Activated T-helper 17 cell treated with anti-CD3 and anti-CD28 coated beads, Interleukin-2, amount 50 U/mL, for 72 hours (primary cell): Measurements from ENCODE around the gene NDST4. TPM values are rescaled to one million over a fixed set of nuclear protein-coding genes. Genes with fewer than 3 reads are reported as not detected.

ENCODE experiments used
- ATAC-seq: fragments of 150-1000 bp; cut with Tn5 transposase; replicated peaks from 2 replicates; pipeline ENCODE4 v1.10.0; 2021; ENCODE audit warnings: mild to moderate bottlenecking, moderate library complexity
- H3K27ac Mint-ChIP-seq: one replicate; pipeline ENCODE4 v1.8.0; 2022; ENCODE audit warnings: mixed read lengths
- H3K27me3 Mint-ChIP-seq: one replicate; pipeline ENCODE4 v1.8.0; 2022; ENCODE audit warnings: mixed read lengths
- H3K36me3 Mint-ChIP-seq: one replicate; pipeline ENCODE4 v1.8.0; 2022; ENCODE audit warnings: low read depth, mild to moderate bottlenecking, mixed read lengths
- H3K4me1 Mint-ChIP-seq: one replicate; pipeline ENCODE4 v1.8.0; 2022; ENCODE audit warnings: mixed read lengths
- H3K4me3 Mint-ChIP-seq: one replicate; pipeline ENCODE4 v1.8.0; 2022; ENCODE audit warnings: mild to moderate bottlenecking, mixed read lengths
- H3K9me3 Mint-ChIP-seq: one replicate; pipeline ENCODE4 v1.8.0; 2022; ENCODE audit warnings: mixed read lengths
- total RNA-seq, 2 donors: library from RNA; stranded (reverse); gene quantifications; one replicate each; pipeline ENCODE4 v1.2.3, GENCODE V29; 2022

Gene NDST4
- total RNA-seq, 2 donors from 2014 or later, result not detected

DNA sequence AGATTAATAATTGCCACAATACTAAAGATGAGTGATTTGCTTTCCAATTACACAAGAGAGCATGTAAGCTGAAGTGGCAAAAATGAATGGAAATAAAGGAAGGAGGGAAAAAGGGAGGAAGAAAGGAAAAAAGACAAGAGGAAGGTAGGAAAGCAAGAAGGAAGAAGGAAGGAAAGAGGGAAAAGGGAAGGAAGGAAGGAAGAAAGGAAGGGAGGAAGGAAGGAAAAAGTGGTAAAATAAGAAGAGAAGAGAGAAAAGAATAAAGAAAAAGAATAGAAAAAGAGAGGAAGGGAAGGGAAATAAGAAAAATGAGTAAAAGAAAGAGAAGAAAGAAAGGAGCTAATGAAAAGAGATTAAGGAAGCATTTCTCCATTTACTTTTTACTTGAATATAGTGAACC lies 4.6 kb downstream of the NDST4 start:
- no peaks in the 10 kb centered on the region for H3K36me3 Mint-ChIP-seq
- H3K4me3 Mint-ChIP-seq, result no peak overlapping the region
- ATAC-seq, result no peak
- no peak overlapping the region for H3K27ac Mint-ChIP-seq
- no peaks in the 10 kb centered on the region for H3K9me3 Mint-ChIP-seq
- no peaks in the 10 kb centered on the region for H3K4me1 Mint-ChIP-seq
- H3K27me3 Mint-ChIP-seq, result no peaks in the 10 kb centered on the region

DNA sequence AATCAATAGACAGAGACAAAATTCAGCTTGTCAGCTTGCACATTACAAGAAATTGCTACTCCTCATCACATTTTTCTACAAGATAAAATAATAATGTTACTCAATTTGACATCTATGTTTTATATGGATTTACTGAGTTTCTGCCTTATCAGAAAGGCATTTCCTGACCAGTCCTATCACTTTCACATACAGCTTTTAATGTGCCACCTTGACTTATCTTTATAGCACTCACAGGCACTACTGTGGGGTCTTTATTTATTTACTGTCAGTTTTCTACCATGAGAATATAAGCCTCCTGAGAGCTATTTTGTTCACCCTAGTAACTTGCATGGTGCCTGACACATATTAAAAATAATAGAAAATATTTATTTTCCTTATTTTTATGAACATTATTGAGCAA lies 6.0 kb downstream of the NDST4 start:
- Mint-ChIP-seq H3K4me3 (no peak overlapping the region), H3K36me3 (no peaks in the 10 kb centered on the region), H3K27me3 (no peaks in the 10 kb centered on the region), H3K27ac (no peak overlapping the region), H3K4me1 (no peaks in the 10 kb centered on the region), H3K9me3 (no peaks in the 10 kb centered on the region)
- no peak for ATAC-seq

DNA sequence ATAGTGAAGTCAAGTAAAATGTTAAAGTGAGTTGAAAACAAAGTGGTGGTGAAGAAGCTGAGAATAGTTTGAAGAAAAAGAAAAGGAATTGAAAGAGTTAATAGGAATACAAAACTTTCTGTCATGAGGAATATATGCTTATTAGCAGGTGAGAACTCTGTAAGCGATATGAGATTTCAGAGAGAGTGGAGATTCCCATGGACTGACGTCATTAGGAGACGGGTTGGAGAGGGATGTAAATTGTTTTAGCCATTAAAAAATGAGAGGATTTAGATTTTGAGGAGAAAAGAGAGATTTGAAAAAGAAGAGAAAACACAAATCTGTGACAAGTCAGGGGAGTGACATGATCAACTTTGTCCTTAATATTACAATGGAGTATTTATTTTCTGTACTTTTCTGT lies 11.7 kb downstream of the NDST4 start:
- Mint-ChIP-seq H3K9me3 (no peaks in the 10 kb centered on the region), H3K27ac (no peak overlapping the region), H3K27me3 (no peaks in the 10 kb centered on the region), H3K4me1 (no peaks in the 10 kb centered on the region), H3K36me3 (no peaks in the 10 kb centered on the region), H3K4me3 (no peak overlapping the region)
- ATAC-seq, result no peak

DNA sequence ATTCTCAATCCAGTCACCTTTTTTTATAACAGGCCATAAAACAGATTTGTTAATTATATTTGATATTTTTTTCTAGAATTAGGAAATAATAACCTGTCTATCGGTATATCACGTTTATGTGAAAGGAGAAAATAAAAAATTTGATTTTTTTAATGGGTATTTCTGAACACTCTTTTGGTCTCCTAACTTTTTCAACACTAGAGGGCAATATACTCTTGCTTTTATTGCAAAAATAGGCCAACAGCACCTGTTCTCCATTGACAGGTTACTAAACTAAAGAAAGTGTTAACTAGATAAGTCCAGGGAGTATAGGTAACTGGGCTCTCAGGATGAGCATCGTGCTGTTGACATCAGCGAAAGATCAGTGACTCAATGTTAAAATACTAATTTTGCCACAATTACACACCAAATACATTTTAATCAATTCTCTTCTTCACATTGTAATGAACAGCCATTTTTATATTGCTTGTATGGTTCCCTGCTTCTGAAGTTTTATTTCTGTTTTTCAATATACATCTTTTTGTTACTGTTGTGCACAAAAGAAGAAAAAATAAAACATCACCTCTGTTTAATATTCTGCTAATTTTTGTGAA lies 22.8 kb downstream of the NDST4 start:
- no peak overlapping the region for H3K27ac Mint-ChIP-seq
- no peaks in the 10 kb centered on the region for H3K9me3 Mint-ChIP-seq
- H3K36me3 Mint-ChIP-seq, result no peaks in the 10 kb centered on the region
- H3K4me1 Mint-ChIP-seq, result no peaks in the 10 kb centered on the region
- no peaks in the 10 kb centered on the region for H3K27me3 Mint-ChIP-seq
- no peak for ATAC-seq
- H3K4me3 Mint-ChIP-seq, result no peak overlapping the region

DNA sequence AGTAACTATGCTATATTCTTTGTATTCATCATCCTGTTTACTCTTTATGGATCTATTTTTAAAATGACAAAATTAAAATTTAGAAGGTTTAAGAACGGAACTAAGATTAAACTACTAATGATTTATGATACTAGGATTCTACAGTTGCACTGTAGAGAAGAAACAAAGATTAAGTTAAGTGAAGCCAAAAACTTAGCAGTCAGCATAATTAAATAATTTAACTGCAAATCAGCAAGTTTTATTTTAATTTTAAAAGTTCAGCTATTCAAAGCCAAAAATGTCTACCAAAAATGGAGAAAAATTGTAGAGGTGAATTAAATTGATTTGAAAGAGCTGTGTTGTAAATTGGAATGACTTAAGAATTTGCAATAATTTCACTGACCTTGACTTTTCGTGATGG lies 30.8 kb downstream of the NDST4 start:
- Mint-ChIP-seq H3K4me3 (no peak overlapping the region), H3K27ac (no peak overlapping the region), H3K9me3 (peaks cover 6% of the 10 kb centered on the region), H3K36me3 (no peaks in the 10 kb centered on the region), H3K4me1 (no peaks in the 10 kb centered on the region), H3K27me3 (no peaks in the 10 kb centered on the region)
- ATAC-seq, result no peak

DNA sequence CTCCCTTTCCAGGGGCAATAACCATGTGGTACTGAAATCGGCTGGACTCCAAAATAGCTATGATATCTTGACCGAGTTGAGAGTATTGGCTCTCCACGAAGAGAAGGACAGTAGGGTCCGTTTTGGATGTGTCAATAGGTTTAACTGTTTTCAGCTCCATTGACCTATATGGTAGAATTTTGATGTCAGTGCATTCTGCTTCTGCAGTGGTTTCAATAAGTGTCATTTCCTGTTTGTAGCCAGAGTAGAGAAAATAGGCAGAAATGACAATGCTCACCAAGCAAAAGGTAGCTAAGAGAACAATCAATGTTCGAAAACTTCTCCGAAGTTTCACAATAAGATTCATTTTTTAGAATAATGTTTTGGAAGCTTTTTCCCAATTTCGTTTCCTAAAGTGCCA lies 36.7 kb downstream of the NDST4 start:
- Mint-ChIP-seq H3K4me3 (no peak overlapping the region), H3K4me1 (no peaks in the 10 kb centered on the region), H3K27me3 (no peaks in the 10 kb centered on the region), H3K27ac (no peak overlapping the region), H3K9me3 (no peaks in the 10 kb centered on the region), H3K36me3 (no peaks in the 10 kb centered on the region)
- no peak for ATAC-seq

DNA sequence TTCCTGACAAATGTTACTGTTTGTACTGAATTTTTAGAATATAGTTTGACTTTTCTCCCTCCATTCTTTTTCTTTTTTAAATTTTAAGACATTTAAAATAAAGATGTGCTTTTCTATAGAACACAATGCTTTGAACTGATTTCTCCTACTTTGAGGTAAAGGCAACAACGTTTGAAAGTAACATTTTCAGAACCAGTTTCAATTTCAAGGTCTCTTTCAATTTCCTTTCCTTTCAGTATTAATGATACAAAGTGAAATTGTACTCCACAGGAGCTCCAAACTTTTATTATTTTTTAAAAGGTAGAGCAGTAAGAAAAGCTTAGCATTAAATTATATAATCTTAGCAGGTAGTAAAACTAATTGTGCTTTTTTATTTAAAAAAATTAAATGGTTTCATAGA lies 54.9 kb downstream of the NDST4 start:
- Mint-ChIP-seq H3K27me3 (no peaks in the 10 kb centered on the region), H3K9me3 (no peaks in the 10 kb centered on the region), H3K27ac (no peak overlapping the region), H3K4me1 (no peaks in the 10 kb centered on the region), H3K36me3 (no peaks in the 10 kb centered on the region), H3K4me3 (no peak overlapping the region)
- no peak for ATAC-seq

DNA sequence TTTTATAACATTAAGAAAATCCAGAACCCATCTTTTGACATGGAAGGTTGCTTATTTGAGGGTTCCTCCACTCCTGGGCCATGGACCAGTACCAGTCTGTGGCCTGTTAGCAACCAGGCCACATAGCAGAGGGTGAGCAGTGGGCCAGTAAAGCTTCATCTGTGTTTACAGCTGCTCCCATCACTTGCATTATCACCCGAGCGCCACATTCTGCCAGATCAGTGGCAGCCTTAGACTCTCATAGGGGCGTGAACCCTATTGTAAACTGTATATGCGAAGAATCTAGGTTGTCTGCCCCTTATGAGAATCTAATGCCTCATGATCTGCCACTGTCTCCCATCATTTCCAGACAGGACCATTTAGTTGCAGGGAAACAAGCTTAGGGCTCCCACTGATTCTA lies 58.6 kb downstream of the NDST4 start:
- Mint-ChIP-seq H3K4me1 (no peaks in the 10 kb centered on the region), H3K27ac (no peak overlapping the region), H3K36me3 (no peaks in the 10 kb centered on the region), H3K27me3 (no peaks in the 10 kb centered on the region), H3K4me3 (no peak overlapping the region), H3K9me3 (no peaks in the 10 kb centered on the region)
- ATAC-seq, result no peak

DNA sequence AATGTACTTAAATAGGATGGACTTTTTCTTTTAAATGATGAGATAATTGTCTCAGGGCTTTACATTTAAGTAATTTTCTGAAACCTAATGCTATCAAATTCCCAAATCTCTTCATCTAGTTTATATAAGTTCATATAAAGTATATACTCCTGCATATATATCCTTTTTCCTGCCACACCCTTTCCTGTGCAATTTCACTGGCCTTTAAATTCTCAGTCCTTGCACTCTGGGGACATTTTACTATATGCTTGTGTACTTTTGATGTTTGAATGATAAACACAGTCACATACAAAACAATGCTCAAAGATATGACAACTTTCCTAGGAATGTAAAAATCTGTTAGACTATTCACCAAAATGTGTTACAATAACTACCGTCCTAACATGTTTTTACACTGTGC lies 60.1 kb downstream of the NDST4 start:
- peaks cover 3% of the 10 kb centered on the region for H3K27me3 Mint-ChIP-seq
- no peaks in the 10 kb centered on the region for H3K4me1 Mint-ChIP-seq
- no peak overlapping the region for H3K27ac Mint-ChIP-seq
- H3K4me3 Mint-ChIP-seq, result no peak overlapping the region
- no peaks in the 10 kb centered on the region for H3K9me3 Mint-ChIP-seq
- H3K36me3 Mint-ChIP-seq, result no peaks in the 10 kb centered on the region
- ATAC-seq, result no peak

DNA sequence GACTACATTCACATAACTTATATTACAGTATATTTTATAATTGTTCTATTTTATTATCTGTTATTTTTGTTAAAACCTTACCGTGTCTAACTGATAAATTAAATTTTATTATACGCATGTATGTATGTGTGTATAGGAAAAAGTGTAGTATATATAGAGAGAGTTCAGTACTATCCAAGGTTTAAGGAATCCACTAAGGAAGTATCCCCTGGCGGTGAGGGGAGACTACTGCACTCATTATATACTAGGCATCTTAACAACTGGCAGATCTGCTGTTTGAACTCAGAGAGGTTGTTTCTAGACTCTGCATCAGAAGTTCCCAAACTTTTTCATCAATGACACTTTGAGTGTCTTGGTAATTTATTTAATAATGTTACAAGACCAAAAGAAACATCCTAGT lies 70.9 kb downstream of the NDST4 start:
- no peak overlapping the region for H3K27ac Mint-ChIP-seq
- H3K36me3 Mint-ChIP-seq, result no peaks in the 10 kb centered on the region
- H3K9me3 Mint-ChIP-seq, result no peaks in the 10 kb centered on the region
- ATAC-seq, result no peak
- no peaks in the 10 kb centered on the region for H3K4me1 Mint-ChIP-seq
- no peaks in the 10 kb centered on the region for H3K27me3 Mint-ChIP-seq
- H3K4me3 Mint-ChIP-seq, result no peak overlapping the region

DNA sequence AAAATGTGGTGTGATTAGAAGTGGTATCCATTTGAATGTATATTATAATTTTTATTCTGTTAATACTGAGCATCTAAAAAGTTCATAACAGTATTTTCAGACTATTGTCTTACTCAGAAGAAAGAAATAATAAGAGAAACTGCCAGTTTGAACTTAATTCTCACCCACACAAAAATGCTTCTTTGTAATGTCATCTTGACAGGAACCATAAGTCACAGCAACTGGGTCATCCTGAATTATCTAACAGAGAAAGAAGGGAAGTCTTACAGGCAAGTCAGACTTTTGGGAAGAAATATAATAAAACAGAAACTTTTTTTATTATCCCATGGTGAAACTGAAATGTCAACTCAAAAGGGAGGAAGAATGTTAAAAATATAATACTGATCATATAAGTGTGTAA lies 83.1 kb downstream of the NDST4 start:
- H3K4me3 Mint-ChIP-seq, result no peak overlapping the region
- H3K27ac Mint-ChIP-seq, result no peak overlapping the region
- no peaks in the 10 kb centered on the region for H3K27me3 Mint-ChIP-seq
- ATAC-seq, result no peak
- H3K36me3 Mint-ChIP-seq, result no peaks in the 10 kb centered on the region
- no peaks in the 10 kb centered on the region for H3K9me3 Mint-ChIP-seq
- H3K4me1 Mint-ChIP-seq, result no peaks in the 10 kb centered on the region

DNA sequence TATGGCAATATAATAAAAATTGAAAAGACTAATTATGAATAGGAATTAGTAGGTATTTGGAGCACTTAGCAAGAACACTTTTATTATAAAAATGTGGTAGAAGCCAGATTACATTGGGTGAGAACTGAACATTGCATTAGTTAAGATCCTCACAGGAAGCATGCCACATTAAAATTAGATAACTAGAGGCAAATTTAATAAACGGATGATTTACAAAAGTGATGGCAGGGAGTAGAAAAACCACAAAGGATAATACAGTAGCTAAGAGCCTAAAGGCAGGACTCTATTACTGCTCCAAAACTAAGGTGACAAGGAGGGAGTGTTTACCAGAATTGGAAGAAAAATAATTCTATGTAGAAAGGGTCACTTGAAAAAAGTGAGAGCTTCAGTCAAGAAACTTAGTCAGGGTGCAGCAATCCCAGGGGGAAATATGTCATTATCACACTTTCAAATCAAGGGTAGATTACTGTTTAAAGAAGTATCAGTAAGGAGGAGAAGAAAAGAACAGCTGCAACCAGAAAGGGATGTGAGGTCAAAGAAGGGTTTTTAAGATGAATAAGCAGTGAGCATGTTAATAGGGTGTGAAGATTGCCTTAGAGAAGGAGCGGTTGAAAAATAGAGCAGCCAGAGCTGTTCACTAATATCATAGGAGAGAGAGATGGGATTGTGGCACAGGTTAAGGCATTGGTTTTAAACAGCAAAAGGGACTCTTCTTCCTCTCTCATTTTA lies 84.6 kb downstream of the NDST4 start:
- Mint-ChIP-seq H3K9me3 (no peaks in the 10 kb centered on the region), H3K4me1 (no peaks in the 10 kb centered on the region), H3K27ac (no peak overlapping the region), H3K4me3 (no peak overlapping the region), H3K27me3 (no peaks in the 10 kb centered on the region), H3K36me3 (no peaks in the 10 kb centered on the region)
- no peak for ATAC-seq

DNA sequence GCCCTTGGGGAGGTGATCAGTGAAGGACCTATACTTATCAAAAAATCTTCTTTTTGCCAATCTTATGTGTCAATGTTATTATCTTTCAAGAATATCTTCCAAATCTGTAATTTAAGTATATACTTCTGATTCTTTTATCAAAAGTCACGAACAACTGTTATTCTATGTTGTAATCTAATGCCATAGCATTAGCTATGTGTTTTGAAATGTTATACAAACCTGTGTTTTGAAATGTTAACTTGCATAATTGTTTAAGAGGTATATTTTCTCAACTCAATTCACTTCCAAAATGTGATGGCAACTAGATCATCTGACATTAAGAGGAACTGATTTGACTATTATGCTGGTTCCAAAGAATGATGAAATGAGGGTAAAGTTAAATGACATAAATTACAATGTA lies 113.5 kb downstream of the NDST4 start:
- Mint-ChIP-seq H3K9me3 (no peaks in the 10 kb centered on the region), H3K4me3 (no peak overlapping the region), H3K4me1 (no peaks in the 10 kb centered on the region), H3K36me3 (no peaks in the 10 kb centered on the region), H3K27ac (no peak overlapping the region), H3K27me3 (no peaks in the 10 kb centered on the region)
- ATAC-seq, result no peak

DNA sequence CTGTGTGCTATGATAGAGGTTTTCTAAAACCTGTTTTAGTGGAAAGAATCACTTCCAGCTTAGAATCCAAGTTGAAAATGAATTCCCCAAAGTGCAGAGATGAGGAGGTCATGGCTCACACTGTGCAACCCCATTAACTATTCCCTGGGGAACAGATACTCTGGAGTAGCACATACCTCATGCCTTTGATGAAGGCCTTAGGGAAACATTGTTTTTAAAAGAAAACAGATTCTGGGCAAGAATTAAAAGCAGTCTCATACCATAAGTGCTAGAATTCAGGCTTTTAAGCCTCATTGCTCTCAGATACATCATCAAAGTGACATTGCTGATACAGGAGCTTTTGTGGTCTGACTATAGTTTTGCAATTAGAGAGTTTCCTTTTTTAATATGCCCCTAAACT lies 115.1 kb downstream of the NDST4 start:
- H3K4me3 Mint-ChIP-seq, result no peak overlapping the region
- no peaks in the 10 kb centered on the region for H3K36me3 Mint-ChIP-seq
- H3K27ac Mint-ChIP-seq, result no peak overlapping the region
- no peaks in the 10 kb centered on the region for H3K4me1 Mint-ChIP-seq
- ATAC-seq, result no peak
- H3K27me3 Mint-ChIP-seq, result no peaks in the 10 kb centered on the region
- H3K9me3 Mint-ChIP-seq, result no peaks in the 10 kb centered on the region

DNA sequence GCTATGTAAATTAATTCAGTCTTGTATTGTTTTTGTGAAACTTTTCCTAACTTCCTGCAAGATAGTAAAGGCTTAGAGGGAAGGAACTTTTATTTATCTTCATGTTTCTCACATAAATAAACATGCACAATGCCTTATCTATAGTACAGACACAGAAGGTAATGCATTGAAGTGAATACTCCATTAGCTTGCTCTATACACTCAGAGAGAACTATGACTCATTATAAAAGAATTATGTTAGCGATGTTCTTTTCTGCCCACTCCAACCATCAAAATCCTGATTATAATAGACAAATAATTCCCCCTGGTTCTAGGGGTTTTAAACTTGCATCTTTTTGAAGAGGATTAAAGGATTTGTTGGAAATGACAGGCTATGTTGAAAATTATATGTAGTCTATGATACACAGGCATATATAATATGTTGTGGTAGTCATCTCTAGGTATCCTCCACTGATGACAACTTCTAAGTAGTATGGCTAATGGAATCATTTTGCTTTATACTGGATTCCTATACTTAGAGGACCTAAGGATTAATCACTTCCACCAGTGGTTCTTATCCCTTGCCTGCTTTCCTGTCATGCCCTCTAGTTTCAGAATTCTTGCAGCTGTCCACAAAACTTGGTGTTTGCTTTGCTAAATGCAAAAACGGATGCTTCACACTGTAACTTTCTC lies 115.7 kb downstream of the NDST4 start:
- Mint-ChIP-seq H3K27ac (no peak overlapping the region), H3K36me3 (no peaks in the 10 kb centered on the region), H3K4me1 (no peaks in the 10 kb centered on the region), H3K9me3 (no peaks in the 10 kb centered on the region), H3K4me3 (no peak overlapping the region), H3K27me3 (no peaks in the 10 kb centered on the region)
- no peak for ATAC-seq
